ENCODE results near the gene GH1.
"Not testable (repeated sequence)": the region's sequence is repeated elsewhere in the genome, so short reads cannot be mapped to it uniquely, and the experiment has no call there.

The GH1 gene

GRCh38 chr17:63869491-63870291, 48.9 kb downstream of the GH1 start:
- DNase-seq (ENCODE audit: low read depth in 2 of 2, low spot score in 1 of 2), result not testable (repeated sequence)
